HepG2 (cell line): ENCODE measurements around the gene DIO1. TPM values are rescaled to one million over a fixed set of nuclear protein-coding genes. Genes with fewer than 3 reads are reported as not detected.

Source experiments
- ATAC-seq: fragments of 200-7000 bp; cut with Tn5 transposase; 3 replicates; pipeline ENCODE4 v1.9.1; 2020; ENCODE audit warnings: mild to moderate bottlenecking, moderate library complexity
- BruUV-seq: library from RNA; stranded (reverse); fragments of 400-500 nt; replicated peaks from 2 replicates; lab custom pipeline; 2021; lab: Mats Ljungman, UMichigan
- CTCF ChIA-PET: fragments of 300-600 bp; formaldehyde crosslinking; extraction: SDS; loops from one replicate; lab custom pipeline; 2021; ENCODE audit warnings: low total read pairs, inconsistent platforms, low intra/inter-chr PET ratio; lab: Yijun Ruan, JAX
- POLR2A ChIA-PET: fragments of 350-600 bp; sonication (Branson Sonifier 250); formaldehyde crosslinking; loops from one replicate; lab custom pipeline; 2020; ENCODE audit warnings: antibody characterized with exemption, inconsistent platforms; lab: Yijun Ruan, JAX
- DNase-seq: peaks from one replicate; pipeline ENCODE4 v3.0.0-alpha.2; 2015; ENCODE audit warnings: low spot score
- FAIRE-seq: peaks from 3 replicates; lab custom pipeline; 2011; peaks lifted over from hg19 to GRCh38; lab: Jason Lieb, UNC
- H2AFZ ChIP-seq: one replicate; pipeline ENCODE4 v1.6.1; 2011; ENCODE audit warnings: low read length, inconsistent platforms
- H3K27ac ChIP-seq: fragments of 300-600 bp; 3 replicates; pipeline ENCODE4 v1.8.0; 2011; ENCODE audit warnings: mixed run types, mild to moderate bottlenecking, mixed read lengths, low read length, inconsistent platforms; ENCODE audit not compliant: insufficient read depth; ENCODE audit errors: extremely low read length
- H3K27me3 ChIP-seq, 2 experiments: fragments of 200-600 bp in 1 of 2; 2 replicates in 1 of 2; 3 replicates in 1 of 2; pipeline versions ENCODE4 v1.6.0 to v1.8.0; 2011; ENCODE audit warnings: low read length in 2 of 2, mild to moderate bottlenecking in 2 of 2, moderate library complexity in 2 of 2, inconsistent platforms in 1 of 2; ENCODE audit not compliant: insufficient read depth in 2 of 2, control insufficient read depth in 1 of 2
- H3K36me3 ChIP-seq, 2 experiments: fragments of 200-600 bp in 1 of 2; replicated peaks in 1 of 2; 2 replicates in 1 of 2; 3 replicates in 1 of 2; pipeline versions ENCODE4 v1.5.1 to v1.8.0; 2011; ENCODE audit warnings: low read length in 2 of 2, inconsistent platforms in 1 of 2; ENCODE audit not compliant: insufficient read depth in 2 of 2, control insufficient read depth in 1 of 2
- H3K4me1 ChIP-seq: 2 replicates; pipeline ENCODE4 v1.5.1; 2012; ENCODE audit warnings: low read length, inconsistent platforms; ENCODE audit not compliant: insufficient read depth
- H3K4me2 ChIP-seq: 2 replicates; pipeline ENCODE4 v1.6.0; 2011; ENCODE audit warnings: low read depth, low read length, inconsistent platforms
- H3K4me3 ChIP-seq, 3 experiments: fragments of 200-600 bp in 1 of 3; sonication (generic), shearing (Covaris generic) in 1 of 3; replicated peaks in 1 of 3; 2 replicates each; pipeline ENCODE4 v1.5.1; 2011 to 2016; ENCODE audit warnings: low read length in 3 of 3, inconsistent platforms in 2 of 3, low read depth in 2 of 3, mild to moderate bottlenecking in 2 of 3, control low read depth in 1 of 3, mixed read lengths in 1 of 3; ENCODE audit not compliant: insufficient read depth in 1 of 3
- H3K79me2 ChIP-seq: one replicate; pipeline ENCODE4 v1.6.1; 2011; ENCODE audit warnings: low read length, inconsistent platforms; ENCODE audit not compliant: insufficient read depth
- H3K9ac ChIP-seq: 2 replicates; pipeline ENCODE4 v1.6.0; 2011; ENCODE audit warnings: mild to moderate bottlenecking, low read depth, low read length, inconsistent platforms; ENCODE audit not compliant: insufficient read depth
- H3K9me3 ChIP-seq: 2 replicates; pipeline ENCODE4 v1.5.1; 2012; ENCODE audit warnings: mild to moderate bottlenecking, low read length
- H4K20me1 ChIP-seq: 2 replicates; pipeline ENCODE4 v1.6.0; 2011; ENCODE audit warnings: inconsistent platforms, mild to moderate bottlenecking, low read length, moderate library complexity; ENCODE audit not compliant: insufficient read depth
- DPF2 ChIP-seq: sonication (generic); formaldehyde crosslinking; IDR thresholded peaks from 2 replicates; pipeline ENCODE4 v1.4.0; 2020; ENCODE audit warnings: mild to moderate bottlenecking, low read depth, missing genetic modification reagents, borderline replicate concordance
- ETV6 ChIP-seq: sonication (generic); formaldehyde crosslinking; conservative IDR thresholded peaks from 2 replicates; pipeline ENCODE4 v1.4.0; 2020; ENCODE audit warnings: missing genetic modification reagents
- FOXA3 ChIP-seq: IDR thresholded peaks from 2 replicates; pipeline ENCODE4 v1.6.1; 2016; ENCODE audit warnings: missing genetic modification reagents, missing compliant biosample characterization
- ONECUT2 ChIP-seq: sonication (generic); formaldehyde crosslinking; IDR thresholded peaks from 2 replicates; pipeline ENCODE4 v1.4.0; 2020; ENCODE audit warnings: missing genetic modification reagents
- PAXIP1 ChIP-seq: sonication (generic); formaldehyde crosslinking; conservative IDR thresholded peaks from 2 replicates; pipeline ENCODE4 v1.4.0; 2020; ENCODE audit warnings: mild to moderate bottlenecking, missing genetic modification reagents, moderate library complexity
- ZFP1 ChIP-seq: IDR thresholded peaks from 2 replicates; pipeline ENCODE4 v1.6.1; 2016
- ZFP37 ChIP-seq: sonication (generic); formaldehyde crosslinking; IDR thresholded peaks from 2 replicates; pipeline ENCODE4 v1.4.0; 2020; ENCODE audit warnings: missing genetic modification reagents, borderline replicate concordance
- ZNF282 ChIP-seq: fragments of 450-650 bp; IDR thresholded peaks from 2 replicates; pipeline ENCODE4 v1.6.1; 2018; ENCODE audit not compliant: partially characterized antibody
- WGBS: methylation state at CpG from one replicate; pipeline ENCODE4 v1.1.6; 2017; ENCODE audit warnings: low lambda C conversion rate; 5-methylcytosine and 5-hydroxymethylcytosine counted together
- in situ Hi-C: cut with HindIII; loops from 2 replicates; pipeline ENCODE4 v1.10.0; 2017; ENCODE audit warnings: low pct_unique_long_range_greater_than_20kb; ENCODE audit not compliant: extremely low pct_ligation_motif_present
- intact Hi-C: fragments of 100-400 bp; cut with micrococcal nuclease; formaldehyde crosslinking; loops from one replicate; pipeline ENCODE4 v1.10.0; 2022; ENCODE audit not compliant: unreplicated experiment
- polyA plus RNA-seq, 8 experiments: library from polyadenylated mRNA; depleted of rRNA in 3 of 8; stranded (reverse) in 7 of 8; unstranded in 1 of 8; fragments of >200 nt; fragmentation: Illumina TruSeq in 4 of 8; extraction: Trizol in 4 of 8; gene quantifications; 2 replicates each; pipeline versions ENCODE4 v1.2.1 to v1.2.3, GENCODE V29; 2011 to 2016; ENCODE audit warnings: low read depth in 4 of 8, missing spikeins in 1 of 8, mixed read lengths in 1 of 8; ENCODE audit not compliant: insufficient read depth in 1 of 8
- total RNA-seq, 5 experiments: library from RNA; depleted of rRNA; stranded (reverse); fragments of >200 nt; fragmentation: Illumina TruSeq; extraction: Trizol; gene quantifications; 2 replicates each; pipeline ENCODE4 v1.2.3, GENCODE V29; 2016; ENCODE audit warnings: low read depth in 1 of 5
- TF ChIP-seq, protein P1 (sequence below): IDR thresholded peaks from 2 replicates; pipeline ENCODE4 v1.6.1; 2012; ENCODE audit warnings: low read length, improper control_type of control experiment

The DIO1 gene
- total and polyA plus RNA-seq, 2 of the 13 experiments (the other 11 are each of a cell fraction or from before 2014, with no cell fraction given) = 13.5 to 45.6 TPM

DNA sequence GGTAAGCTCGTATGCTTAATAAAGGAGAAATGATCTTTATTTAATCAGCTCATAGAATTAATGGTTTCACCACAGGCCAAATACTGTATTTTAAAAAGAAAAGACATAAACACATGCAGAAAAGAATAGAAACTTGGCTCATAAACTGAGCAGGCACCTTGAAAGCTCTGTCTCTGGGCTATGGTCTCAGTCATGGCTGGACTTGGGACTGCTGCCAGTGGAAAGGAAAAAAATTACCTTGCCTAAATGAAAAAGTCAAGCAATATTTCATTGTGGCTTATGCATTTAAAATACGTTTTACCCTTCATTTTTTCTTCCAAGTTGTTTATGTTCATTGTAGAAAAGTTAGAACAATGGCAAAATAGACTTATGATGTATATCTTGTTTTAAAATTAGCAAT lies 60.1 kb downstream of the DIO1 start:
- no peak for FAIRE-seq
- Histone ChIP-seq H3K9ac (no peak overlapping the region), H3K4me3 (no peak overlapping the region), H4K20me1 (no peaks in the 10 kb centered on the region), H3K4me2 (no peak overlapping the region), H3K9me3 (no peaks in the 10 kb centered on the region), H3K27me3 (no peaks in the 10 kb centered on the region), H3K27ac (no peak overlapping the region), H2AFZ (no peak overlapping the region), H3K4me1 (peaks cover 43% of the 10 kb centered on the region), H3K36me3 (peaks cover 11 to 62% of the 10 kb centered on the region in 2 experiments), H3K79me2 (peaks cover 18% of the 10 kb centered on the region)
- no TSS peak for BruUV-seq
- intact Hi-C loops = no loop called here
- WGBS = 93% methylated on average over 2 of the region's 2 CpGs
- TF ChIP-seq FOXA3 (CRISPR knock-in tag) (no peak), ZNF282 (no peak), ZFP1 (CRISPR knock-in tag) (no peak), ETV6 (CRISPR knock-in tag) (no peak), ZFP37 (no peak)
- in situ Hi-C loops = no loop called here
- no peak for DNase-seq
- CTCF ChIA-PET = no interaction called here
- no peak for ATAC-seq
- POLR2A ChIA-PET = interaction anchor here (1.2 kb wide), 1 partner anchor 8 kb away, joined by 5 read pairs; the partner anchor contains the start of genes IFT25 and LRRC42

DNA sequence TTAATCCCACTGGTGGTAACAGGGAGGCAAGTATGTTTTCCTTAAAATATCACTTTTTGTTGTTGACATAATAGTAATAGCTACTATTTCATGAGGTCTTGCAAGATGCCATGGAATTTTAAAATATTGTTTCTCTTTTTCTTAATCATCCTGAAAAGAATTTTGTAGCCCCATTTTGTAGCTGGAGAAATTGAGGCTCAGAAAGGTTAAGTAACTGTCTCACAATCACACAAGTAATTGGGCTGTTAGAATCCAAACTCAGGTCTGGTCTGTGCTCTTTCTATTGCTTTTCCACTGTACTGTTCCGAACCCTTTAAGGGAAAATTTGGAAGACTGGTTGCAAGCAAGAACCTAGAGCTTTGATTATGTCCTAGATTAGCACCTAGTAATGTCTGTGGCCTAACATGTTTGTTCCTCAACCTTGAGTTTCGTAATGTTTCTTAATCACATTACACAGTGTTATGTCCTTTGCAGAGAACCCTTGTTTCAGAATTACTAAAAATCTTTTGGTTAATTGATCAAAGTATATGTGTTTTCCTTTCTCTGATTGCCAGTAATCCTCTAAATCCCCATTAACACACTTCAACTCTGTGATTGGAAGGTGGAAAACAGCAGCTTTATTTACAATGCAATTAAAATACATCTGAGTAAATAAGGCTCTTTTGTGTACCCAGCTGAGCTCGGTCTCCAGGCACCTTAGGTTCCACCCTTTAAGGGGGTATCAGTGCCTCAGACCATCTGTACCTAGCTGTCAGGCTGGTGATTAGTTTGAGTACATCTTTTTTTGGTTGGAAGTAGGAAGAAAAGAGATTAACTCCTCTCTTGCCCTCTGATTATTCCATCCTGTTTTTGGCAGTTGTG lies 62.6 kb downstream of the DIO1 start:
- intact Hi-C loops (no loop called here), in situ Hi-C loops (no loop called here)
- H3K4me1 ChIP-seq = peaks cover 20% of the 10 kb centered on the region
- H3K9me3 ChIP-seq = no peaks in the 10 kb centered on the region
- no peaks in the 10 kb centered on the region for H4K20me1 ChIP-seq
- H3K27ac ChIP-seq = peak overlapping the region; percentile 26
- no TSS peak for BruUV-seq
- no peak overlapping the region for H3K4me2 ChIP-seq
- CTCF ChIA-PET = interaction anchor here (1.2 kb wide), 1 partner anchor 78 kb away, joined by 3 read pairs; no protein-coding TSS in a partner anchor
- no peak overlapping the region for H2AFZ ChIP-seq
- H3K9ac ChIP-seq = no peak overlapping the region
- peaks cover 12 to 74% of the 10 kb centered on the region in 2 experiments for H3K36me3 ChIP-seq
- POLR2A ChIA-PET = interaction anchor here (1.0 to 1.5 kb wide), 2 partner anchors 9 to 11 kb away, joined by 3 to 7 read pairs; partner anchors contain the start of genes IFT25 and LRRC42
- ATAC-seq (no peak), FAIRE-seq (peak; percentile 21), DNase-seq (no peak)
- no peaks in the 10 kb centered on the region for H3K27me3 ChIP-seq
- H3K79me2 ChIP-seq = peaks cover 4% of the 10 kb centered on the region
- no peak overlapping the region for H3K4me3 ChIP-seq
- WGBS = 55% methylated on average over 3 of the region's 3 CpGs
- TF ChIP-seq ONECUT2 (no peak), DPF2 (no peak), PAXIP1 (CRISPR knock-in tag) (no peak)
- TF ChIP-seq, protein P1, sequence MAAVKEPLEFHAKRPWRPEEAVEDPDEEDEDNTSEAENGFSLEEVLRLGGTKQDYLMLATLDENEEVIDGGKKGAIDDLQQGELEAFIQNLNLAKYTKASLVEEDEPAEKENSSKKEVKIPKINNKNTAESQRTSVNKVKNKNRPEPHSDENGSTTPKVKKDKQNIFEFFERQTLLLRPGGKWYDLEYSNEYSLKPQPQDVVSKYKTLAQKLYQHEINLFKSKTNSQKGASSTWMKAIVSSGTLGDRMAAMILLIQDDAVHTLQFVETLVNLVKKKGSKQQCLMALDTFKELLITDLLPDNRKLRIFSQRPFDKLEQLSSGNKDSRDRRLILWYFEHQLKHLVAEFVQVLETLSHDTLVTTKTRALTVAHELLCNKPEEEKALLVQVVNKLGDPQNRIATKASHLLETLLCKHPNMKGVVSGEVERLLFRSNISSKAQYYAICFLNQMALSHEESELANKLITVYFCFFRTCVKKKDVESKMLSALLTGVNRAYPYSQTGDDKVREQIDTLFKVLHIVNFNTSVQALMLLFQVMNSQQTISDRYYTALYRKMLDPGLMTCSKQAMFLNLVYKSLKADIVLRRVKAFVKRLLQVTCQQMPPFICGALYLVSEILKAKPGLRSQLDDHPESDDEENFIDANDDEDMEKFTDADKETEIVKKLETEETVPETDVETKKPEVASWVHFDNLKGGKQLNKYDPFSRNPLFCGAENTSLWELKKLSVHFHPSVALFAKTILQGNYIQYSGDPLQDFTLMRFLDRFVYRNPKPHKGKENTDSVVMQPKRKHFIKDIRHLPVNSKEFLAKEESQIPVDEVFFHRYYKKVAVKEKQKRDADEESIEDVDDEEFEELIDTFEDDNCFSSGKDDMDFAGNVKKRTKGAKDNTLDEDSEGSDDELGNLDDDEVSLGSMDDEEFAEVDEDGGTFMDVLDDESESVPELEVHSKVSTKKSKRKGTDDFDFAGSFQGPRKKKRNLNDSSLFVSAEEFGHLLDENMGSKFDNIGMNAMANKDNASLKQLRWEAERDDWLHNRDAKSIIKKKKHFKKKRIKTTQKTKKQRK = no peak
